Astrocyte of the cerebellum (primary cell): ENCODE measurements around the gene GTF2F2.

Source experiments
- DNase-seq: peaks from one replicate; pipeline ENCODE4 v3.0.0-alpha.2; 2011; ENCODE audit warnings: low read depth
- H3K4me3 ChIP-seq: 2 replicates; pipeline ENCODE4 v1.5.1; 2011; ENCODE audit warnings: mild to moderate bottlenecking, low read depth, low read length, moderate library complexity
- in situ Hi-C: cut with HindIII; loops from 2 replicates; pipeline ENCODE4 v1.10.0; 2017; ENCODE audit warnings: low sequenced_read_pairs
- TF ChIP-seq, protein P1 (sequence below): IDR thresholded peaks from 2 replicates; pipeline ENCODE4 v1.5.1; 2012; ENCODE audit warnings: low read length, low read depth, moderate library complexity, mild to moderate bottlenecking; ENCODE audit errors: missing control alignments

Gene GTF2F2

DNA sequence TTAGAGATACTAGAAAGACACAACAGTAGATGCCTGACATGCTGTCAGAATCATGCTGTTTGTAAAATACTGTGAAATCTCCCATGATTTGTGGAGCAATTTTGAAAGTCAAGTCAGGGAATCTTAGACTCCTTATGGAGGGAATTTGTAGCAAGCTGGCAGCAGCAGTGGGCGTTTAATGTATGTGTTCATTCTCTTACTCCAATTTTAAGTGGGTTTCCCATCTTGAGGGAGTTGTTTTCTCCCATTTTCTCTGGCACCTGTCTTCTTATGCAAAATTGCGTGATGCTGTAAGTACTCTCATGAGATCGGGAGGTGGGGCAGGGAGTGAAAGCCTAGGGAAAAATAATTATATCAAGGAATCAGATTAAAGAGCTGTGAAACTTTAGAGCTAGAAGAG, 16.0 kb upstream of the GTF2F2 start:
- TF ChIP-seq, protein P1, sequence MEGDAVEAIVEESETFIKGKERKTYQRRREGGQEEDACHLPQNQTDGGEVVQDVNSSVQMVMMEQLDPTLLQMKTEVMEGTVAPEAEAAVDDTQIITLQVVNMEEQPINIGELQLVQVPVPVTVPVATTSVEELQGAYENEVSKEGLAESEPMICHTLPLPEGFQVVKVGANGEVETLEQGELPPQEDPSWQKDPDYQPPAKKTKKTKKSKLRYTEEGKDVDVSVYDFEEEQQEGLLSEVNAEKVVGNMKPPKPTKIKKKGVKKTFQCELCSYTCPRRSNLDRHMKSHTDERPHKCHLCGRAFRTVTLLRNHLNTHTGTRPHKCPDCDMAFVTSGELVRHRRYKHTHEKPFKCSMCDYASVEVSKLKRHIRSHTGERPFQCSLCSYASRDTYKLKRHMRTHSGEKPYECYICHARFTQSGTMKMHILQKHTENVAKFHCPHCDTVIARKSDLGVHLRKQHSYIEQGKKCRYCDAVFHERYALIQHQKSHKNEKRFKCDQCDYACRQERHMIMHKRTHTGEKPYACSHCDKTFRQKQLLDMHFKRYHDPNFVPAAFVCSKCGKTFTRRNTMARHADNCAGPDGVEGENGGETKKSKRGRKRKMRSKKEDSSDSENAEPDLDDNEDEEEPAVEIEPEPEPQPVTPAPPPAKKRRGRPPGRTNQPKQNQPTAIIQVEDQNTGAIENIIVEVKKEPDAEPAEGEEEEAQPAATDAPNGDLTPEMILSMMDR = no peak
- in situ Hi-C loops = no loop called here
- H3K4me3 ChIP-seq = no peak overlapping the region
- DNase-seq = no peak

DNA sequence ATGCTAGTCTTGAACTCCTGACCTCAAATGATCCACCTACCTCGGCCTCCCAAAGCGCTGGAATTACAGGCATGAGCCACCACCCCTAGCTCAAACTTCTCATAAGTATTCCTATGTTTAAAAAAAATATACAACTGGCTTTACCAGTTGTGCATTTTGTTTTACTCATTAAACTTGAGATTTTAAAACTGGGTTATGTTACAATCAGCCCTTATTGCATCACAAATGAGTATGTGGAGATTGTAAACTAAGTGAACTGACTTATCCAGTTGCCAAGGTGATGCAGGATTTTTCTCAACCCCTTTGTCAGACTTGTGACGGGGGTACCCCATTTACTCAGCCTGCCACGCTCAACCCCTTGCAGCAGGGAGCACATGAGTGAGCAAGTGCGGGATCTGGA, 14.4 kb upstream of the GTF2F2 start:
- TF ChIP-seq, protein P1 = no peak
- no peak for DNase-seq
- no peak overlapping the region for H3K4me3 ChIP-seq
- in situ Hi-C loops = no loop called here

DNA sequence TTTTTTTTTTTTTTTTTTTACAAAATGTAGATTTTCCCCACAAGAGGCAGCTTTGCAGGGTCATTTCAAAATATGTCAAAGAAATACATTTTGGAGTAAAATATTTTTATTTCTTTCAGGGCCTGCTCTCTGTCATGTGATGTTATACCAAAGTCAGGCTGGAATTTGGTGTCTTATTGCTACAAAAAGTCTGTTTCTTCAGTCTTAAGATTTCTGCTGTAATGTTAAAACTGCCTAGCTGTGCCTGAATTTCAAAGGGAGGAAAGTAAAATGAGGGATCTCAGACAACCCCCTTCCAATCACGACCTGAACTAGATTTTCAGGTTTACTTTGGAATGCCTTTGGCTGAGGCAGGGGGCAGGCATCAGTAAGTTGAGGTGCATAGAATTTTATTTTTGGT, 12.8 kb upstream of the GTF2F2 start:
- no peak overlapping the region for H3K4me3 ChIP-seq
- TF ChIP-seq, protein P1 = no peak
- in situ Hi-C loops = no loop called here

DNA sequence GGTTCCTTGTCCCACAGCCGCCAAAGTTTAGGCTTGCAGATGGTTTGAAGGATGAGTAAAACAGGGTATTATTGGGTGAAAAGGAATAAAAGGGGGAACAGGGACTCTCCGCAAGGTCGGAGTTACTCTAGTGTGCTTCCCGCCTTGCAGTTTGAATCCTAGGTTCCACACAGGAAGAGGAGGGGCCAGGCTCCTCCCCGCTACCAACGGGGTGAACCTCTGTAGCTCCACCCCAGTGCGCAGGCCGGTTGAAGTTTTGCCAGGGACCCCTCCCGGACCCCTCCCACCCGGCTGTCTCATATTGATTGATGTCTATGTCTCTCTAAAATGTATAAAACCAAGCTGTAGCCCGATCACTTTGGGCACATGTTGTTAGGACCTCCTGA, 11.6 kb upstream of the GTF2F2 start:
- TF ChIP-seq, protein P1 = no peak
- DNase-seq = no peak
- no peak overlapping the region for H3K4me3 ChIP-seq

More for the DNA sequence above, 12.8 kb upstream of the GTF2F2 start:
- DNase-seq = no peak

DNA sequence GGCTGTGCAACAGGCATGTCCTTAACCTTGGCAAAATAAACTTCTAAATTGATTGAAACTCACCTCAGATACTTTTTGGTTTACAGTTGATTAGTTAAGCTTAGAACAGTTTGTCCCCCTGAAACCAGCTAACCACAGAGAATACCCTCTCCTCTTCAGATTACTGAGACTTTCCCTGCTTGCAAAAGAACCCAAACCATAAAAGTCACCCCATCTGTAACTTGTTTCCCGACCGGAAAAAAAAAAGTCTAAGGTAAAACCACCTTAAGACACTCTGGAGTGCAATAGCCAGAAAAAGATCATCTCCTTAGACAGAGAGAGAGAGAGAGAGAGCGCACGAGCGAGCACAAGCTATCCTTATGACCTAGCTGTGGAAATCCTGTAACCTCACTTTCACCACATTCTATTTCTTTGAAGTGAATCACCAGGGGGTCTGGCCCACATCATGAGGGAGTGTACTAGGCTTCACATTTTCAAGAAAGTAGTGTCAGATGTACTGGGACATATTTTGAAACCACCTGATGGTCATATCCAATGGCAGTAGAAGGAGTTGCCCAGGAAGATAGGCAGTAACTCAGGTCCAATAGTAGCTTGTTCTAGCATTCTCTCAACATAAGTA, 11.1 kb upstream of the GTF2F2 start:
- TF ChIP-seq, protein P1 = no peak
- in situ Hi-C loops = no loop called here
- no peak overlapping the region for H3K4me3 ChIP-seq
- peak; percentile 68 for DNase-seq

More for the DNA sequence above, 11.6 kb upstream of the GTF2F2 start:
- in situ Hi-C loops = no loop called here

DNA sequence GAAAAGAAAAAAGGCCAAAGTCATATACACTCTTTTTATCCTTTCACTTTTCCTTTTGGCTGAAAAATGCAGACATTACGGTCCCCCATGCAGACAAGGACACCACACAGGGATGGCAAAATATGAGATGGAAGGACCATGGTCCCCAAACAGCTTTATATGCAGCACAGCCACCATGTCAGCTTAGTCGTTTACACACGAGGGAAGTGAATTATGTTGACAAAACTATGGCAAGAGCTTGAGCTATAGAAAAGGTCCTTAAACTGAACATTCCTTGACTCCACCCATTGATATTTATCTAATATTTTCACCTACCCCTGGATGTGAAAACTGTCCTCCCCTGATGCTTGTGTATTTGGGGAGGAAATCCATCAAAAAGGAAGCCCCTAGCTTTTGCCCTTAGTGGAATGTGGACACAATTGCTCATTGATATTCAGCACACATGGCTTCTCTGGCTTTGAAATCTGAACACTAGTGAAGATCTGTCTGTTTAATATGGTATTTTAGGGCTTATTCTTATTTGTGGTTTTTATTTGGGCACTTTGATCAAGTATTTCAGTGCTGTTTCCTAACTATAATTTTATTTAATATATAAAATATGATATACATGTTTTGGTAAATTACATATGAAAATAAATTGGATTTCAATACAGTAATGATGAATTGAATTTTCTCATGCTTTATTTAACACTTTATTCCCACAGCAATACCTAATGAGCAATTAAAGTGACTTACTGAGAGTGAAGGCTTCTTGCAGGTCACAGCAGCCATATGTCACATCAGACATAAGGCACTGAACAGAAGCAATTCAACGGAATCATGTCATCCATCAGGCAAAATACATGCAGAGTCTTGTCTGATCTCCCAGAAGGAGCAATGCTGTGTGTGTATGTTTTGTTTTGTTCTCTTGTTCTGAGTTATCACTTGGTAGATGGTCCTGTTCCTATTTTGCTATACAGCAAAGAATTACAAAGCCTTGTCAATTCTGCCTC, 6.8 kb upstream of the GTF2F2 start:
- no peak for DNase-seq
- TF ChIP-seq, protein P1 = no peak
- no peak overlapping the region for H3K4me3 ChIP-seq
- in situ Hi-C loops = no loop called here
